ENCODE measurements around the gene TMEM119.

DNA sequence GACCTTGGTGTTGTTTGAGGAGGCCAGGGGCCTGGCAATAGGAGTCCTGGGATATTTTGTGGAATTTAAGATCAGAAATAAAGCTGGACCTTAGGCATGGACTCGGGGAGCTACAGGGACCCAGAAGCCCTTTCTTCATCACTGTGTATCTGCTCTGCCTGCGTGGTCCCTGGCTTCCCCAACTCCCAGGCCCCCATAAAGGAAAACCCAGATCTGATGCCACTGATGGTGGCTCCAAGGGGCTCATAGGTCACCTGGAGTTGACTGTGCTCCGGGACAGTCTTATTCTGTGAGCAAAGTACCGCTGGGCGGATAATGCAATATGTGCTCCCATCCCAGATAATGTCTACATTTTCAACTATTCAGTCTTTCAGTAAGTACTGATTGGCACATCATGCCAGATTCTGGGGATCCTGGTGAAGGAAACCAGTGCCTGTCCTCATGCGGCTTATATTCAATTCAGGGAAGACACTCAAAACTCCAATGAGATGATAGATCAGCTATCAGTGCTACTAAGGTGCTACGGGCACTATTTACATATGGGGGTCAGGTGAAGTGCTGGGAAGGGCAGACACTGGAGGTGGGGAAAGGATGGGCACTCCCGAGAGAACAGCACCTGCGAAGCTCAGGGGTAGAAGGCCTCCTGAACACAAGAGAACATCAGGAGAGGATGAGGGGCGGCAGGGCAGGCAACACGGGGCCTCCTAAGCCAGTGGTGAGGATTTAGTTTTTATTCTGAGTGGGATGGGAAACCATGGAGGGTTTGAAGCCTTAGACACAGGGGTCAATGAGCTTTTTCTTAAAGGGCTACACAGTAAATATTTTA, 41.3 kb upstream of the TMEM119 start:
- TF ChIP-seq, protein P1, sequence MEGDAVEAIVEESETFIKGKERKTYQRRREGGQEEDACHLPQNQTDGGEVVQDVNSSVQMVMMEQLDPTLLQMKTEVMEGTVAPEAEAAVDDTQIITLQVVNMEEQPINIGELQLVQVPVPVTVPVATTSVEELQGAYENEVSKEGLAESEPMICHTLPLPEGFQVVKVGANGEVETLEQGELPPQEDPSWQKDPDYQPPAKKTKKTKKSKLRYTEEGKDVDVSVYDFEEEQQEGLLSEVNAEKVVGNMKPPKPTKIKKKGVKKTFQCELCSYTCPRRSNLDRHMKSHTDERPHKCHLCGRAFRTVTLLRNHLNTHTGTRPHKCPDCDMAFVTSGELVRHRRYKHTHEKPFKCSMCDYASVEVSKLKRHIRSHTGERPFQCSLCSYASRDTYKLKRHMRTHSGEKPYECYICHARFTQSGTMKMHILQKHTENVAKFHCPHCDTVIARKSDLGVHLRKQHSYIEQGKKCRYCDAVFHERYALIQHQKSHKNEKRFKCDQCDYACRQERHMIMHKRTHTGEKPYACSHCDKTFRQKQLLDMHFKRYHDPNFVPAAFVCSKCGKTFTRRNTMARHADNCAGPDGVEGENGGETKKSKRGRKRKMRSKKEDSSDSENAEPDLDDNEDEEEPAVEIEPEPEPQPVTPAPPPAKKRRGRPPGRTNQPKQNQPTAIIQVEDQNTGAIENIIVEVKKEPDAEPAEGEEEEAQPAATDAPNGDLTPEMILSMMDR (IDR thresholded peaks at IDR 0.05; ENCODE audit: insufficient read depth, low read length) = no peak
- no peak for TF ChIP-seq POLR2AphosphoS5 (IDR thresholded peaks at IDR 0.05; ENCODE audit: low read depth)
- TF ChIP-seq, protein P2, sequence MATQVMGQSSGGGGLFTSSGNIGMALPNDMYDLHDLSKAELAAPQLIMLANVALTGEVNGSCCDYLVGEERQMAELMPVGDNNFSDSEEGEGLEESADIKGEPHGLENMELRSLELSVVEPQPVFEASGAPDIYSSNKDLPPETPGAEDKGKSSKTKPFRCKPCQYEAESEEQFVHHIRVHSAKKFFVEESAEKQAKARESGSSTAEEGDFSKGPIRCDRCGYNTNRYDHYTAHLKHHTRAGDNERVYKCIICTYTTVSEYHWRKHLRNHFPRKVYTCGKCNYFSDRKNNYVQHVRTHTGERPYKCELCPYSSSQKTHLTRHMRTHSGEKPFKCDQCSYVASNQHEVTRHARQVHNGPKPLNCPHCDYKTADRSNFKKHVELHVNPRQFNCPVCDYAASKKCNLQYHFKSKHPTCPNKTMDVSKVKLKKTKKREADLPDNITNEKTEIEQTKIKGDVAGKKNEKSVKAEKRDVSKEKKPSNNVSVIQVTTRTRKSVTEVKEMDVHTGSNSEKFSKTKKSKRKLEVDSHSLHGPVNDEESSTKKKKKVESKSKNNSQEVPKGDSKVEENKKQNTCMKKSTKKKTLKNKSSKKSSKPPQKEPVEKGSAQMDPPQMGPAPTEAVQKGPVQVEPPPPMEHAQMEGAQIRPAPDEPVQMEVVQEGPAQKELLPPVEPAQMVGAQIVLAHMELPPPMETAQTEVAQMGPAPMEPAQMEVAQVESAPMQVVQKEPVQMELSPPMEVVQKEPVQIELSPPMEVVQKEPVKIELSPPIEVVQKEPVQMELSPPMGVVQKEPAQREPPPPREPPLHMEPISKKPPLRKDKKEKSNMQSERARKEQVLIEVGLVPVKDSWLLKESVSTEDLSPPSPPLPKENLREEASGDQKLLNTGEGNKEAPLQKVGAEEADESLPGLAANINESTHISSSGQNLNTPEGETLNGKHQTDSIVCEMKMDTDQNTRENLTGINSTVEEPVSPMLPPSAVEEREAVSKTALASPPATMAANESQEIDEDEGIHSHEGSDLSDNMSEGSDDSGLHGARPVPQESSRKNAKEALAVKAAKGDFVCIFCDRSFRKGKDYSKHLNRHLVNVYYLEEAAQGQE (IDR thresholded peaks at IDR 0.05; ENCODE audit: insufficient replicate concordance, low read depth) = no peak
- TF ChIP-seq GABPA (IDR thresholded peaks at IDR 0.05; ENCODE audit: low read depth) = no peak
